Measurements from ENCODE around the gene IST1.

Gene IST1

GRCh38 chr16:71889147-71889546 lies 6.2 kb upstream of the IST1 start:
- TF ChIP-seq, protein P1, sequence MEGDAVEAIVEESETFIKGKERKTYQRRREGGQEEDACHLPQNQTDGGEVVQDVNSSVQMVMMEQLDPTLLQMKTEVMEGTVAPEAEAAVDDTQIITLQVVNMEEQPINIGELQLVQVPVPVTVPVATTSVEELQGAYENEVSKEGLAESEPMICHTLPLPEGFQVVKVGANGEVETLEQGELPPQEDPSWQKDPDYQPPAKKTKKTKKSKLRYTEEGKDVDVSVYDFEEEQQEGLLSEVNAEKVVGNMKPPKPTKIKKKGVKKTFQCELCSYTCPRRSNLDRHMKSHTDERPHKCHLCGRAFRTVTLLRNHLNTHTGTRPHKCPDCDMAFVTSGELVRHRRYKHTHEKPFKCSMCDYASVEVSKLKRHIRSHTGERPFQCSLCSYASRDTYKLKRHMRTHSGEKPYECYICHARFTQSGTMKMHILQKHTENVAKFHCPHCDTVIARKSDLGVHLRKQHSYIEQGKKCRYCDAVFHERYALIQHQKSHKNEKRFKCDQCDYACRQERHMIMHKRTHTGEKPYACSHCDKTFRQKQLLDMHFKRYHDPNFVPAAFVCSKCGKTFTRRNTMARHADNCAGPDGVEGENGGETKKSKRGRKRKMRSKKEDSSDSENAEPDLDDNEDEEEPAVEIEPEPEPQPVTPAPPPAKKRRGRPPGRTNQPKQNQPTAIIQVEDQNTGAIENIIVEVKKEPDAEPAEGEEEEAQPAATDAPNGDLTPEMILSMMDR (IDR thresholded peaks at IDR 0.05; ENCODE audit: control insufficient read depth, insufficient read depth, low read depth, low read length, missing control alignments): no peak
- no peak overlapping the region for H3K4me3 ChIP-seq (ENCODE audit: control insufficient read depth, low read depth, low read length)
- no peak for DNase-seq (ENCODE audit: low read depth)

DNA sequence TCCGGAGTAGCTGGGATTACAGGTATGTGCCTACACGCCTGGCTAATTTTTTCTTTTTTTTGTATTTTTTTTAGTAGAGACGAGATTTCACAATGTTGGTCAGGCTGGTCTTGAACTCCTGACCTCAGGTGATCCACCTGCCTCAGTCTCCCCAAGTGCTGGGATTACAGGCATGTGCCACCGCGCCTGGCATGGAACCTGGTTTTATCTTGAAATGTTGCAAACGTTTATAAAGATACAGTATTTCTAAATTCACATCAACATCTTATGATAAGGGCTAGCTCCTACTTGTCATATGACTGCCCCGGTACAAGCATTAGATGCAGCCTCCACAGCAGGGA lies 1.5 kb upstream of the IST1 start:
- H3K4me3 ChIP-seq (ENCODE audit: control insufficient read depth, low read depth, low read length): peak overlapping the region; percentile 68
- no peak for DNase-seq (ENCODE audit: low read depth)
- TF ChIP-seq, protein P1 (IDR thresholded peaks at IDR 0.05; ENCODE audit: control insufficient read depth, insufficient read depth, low read depth, low read length, missing control alignments): no peak

DNA sequence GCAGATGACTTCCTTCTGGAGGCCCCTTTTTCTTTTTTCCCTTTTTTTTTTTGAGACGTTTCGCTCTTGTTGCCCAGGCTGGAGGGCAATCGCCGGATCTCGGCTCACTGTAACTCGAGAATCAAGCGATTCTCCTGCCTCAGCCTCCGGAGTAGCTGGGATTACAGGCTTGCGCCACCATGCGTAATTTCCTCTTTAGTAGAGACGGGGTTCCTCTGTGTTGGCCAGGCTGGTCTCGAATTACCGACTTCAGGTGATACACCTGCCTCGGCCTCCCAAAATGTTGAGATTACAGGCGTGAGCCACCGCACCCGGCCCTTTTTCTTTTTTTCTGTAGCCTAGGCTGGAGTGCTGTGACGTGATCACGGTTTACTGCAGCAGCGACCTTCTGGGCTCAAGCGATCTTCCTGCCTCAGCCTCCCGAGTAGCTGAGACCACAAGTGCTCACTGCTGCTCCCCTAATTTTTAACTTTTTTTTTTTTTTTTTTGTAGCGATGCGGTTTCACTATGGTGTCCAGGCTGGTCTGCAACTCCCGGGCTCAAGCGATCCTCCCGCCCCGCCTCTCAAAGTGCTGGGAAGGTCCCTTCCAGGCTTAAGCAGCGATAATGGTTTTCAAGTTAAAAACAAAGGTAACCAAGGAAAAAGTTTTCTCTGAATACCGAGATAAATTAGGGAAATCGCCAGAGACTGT lies 956 bp upstream of the IST1 start:
- H3K4me3 ChIP-seq (ENCODE audit: control insufficient read depth, low read depth, low read length): peak overlapping the region; percentile 68
- TF ChIP-seq, protein P1 (IDR thresholded peaks at IDR 0.05; ENCODE audit: control insufficient read depth, insufficient read depth, low read depth, low read length, missing control alignments): no peak
- DNase-seq (ENCODE audit: low read depth): no peak

DNA sequence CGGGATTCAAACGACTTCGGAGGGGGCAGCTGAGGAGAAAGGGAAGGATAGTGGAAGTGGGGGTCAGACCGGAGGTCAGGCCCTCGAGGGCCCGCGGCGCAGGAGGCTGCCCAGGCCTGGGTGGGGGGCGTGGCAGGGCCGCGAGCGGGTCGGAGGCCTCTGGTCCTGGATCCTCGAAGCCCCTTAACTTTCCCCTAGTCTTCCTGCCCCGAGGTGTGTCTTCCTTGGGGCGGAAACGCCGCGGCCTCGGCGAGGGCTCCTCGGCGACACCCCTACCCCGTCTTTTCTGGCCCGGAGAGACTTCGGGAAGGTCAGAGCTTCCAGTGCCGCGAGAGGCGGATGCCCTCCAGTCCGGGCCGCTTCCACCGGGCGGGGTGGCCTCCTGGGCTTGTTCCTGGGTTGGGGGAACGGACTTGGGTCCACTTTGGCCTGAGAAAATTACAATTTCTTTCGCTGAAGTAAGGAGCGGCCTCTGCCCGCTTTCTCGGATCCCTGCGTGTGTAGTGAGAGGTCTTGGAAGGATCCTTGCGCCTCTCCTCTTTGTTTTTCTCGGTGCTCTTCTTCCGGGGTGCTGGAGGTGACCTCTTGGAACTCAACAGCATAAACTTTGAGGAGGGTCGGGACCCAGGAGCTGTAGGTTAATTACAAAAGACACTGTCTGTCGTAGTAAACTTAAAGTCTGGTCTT lies 491 bp downstream of the IST1 start:
- DNase-seq (ENCODE audit: low read depth): no peak
- TF ChIP-seq, protein P1 (IDR thresholded peaks at IDR 0.05; ENCODE audit: control insufficient read depth, insufficient read depth, low read depth, low read length, missing control alignments): no peak
- H3K4me3 ChIP-seq (ENCODE audit: control insufficient read depth, low read depth, low read length): peak overlapping the region; percentile 68

- TF ChIP-seq, protein P1 (IDR thresholded peaks at IDR 0.05; ENCODE audit: control insufficient read depth, insufficient read depth, low read depth, low read length, missing control alignments): no peak
- H3K4me3 ChIP-seq (ENCODE audit: control insufficient read depth, low read depth, low read length): peak overlapping the region; percentile 68
- no peak for DNase-seq (ENCODE audit: low read depth)
These were observed 1.5 kb downstream of the IST1 start for GRCh38 chr16:71896764-71897368.

DNA sequence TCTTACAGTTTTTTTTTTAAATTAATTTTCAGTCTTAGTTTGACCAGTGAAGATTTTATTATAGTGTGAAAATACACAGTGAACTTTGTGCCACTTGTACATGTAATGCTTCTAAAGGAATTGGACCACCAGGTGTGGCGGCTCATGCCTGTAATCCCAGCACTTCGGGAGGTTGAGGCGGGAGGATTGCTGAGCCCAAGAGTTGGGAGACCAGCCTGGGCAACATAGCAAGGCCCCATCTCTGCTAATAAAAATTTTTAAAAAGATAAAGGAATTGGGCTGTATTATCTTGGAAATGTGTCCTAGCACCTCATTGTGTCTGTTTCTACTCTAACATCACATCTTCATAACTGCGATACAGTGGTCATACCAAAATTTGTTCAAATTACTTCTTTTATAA lies 3.8 kb downstream of the IST1 start:
- TF ChIP-seq, protein P1 (IDR thresholded peaks at IDR 0.05; ENCODE audit: control insufficient read depth, insufficient read depth, low read depth, low read length, missing control alignments): no peak
- DNase-seq (ENCODE audit: low read depth): no peak
- no peak overlapping the region for H3K4me3 ChIP-seq (ENCODE audit: control insufficient read depth, low read depth, low read length)

Data from AG09309 (cell line).